Measurements from ENCODE around the gene DKK3.

- TF ChIP-seq TAF1 (conservative IDR thresholded peaks at IDR 0.05) = no peak
- no peak for TF ChIP-seq YY1 (IDR thresholded peaks at IDR 0.05)
- TF ChIP-seq CTCF (IDR thresholded peaks at IDR 0.05; ENCODE audit: low read depth, low read length, missing input control) = no peak
- no peak for TF ChIP-seq REST (IDR thresholded peaks at IDR 0.05)
- TF ChIP-seq HNF4A (conservative IDR thresholded peaks at IDR 0.05) = no peak
- no peak for TF ChIP-seq RAD21 (IDR thresholded peaks at IDR 0.05)
- no peak for TF ChIP-seq ATF3 (IDR thresholded peaks at IDR 0.05)
- TF ChIP-seq GABPA (IDR thresholded peaks at IDR 0.05 in 1 of 2, conservative IDR thresholded peaks at IDR 0.05 in 1 of 2) = no peak
- no peak for TF ChIP-seq NR2F2 (IDR thresholded peaks at IDR 0.05)
- TF ChIP-seq JUND (IDR thresholded peaks at IDR 0.05) = no peak
These were observed 61.5 kb downstream of the DKK3 start for GRCh38 chr11:11946878-11947277.
